Fibroblast of skin of abdomen (primary cell): ENCODE results near the gene LBHD1. TPM values are rescaled to one million over a fixed set of nuclear protein-coding genes. Genes with fewer than 3 reads are reported as not detected.
A peak's percentile ranks its signal among the peaks of the same experiment; 100 is the strongest.
"Not testable (repeated sequence)": the region's sequence is repeated elsewhere in the genome, so short reads cannot be mapped to it uniquely, and the experiment has no call there.

Experiments used
- DNase-seq: peaks from one replicate; pipeline ENCODE4 v3.0.0-alpha.2; 2013
- polyA plus RNA-seq, 2 experiments: library from polyadenylated mRNA; unstranded; fragments of 120-200 nt; gene quantifications; one replicate each; pipeline ENCODE4 v1.2.1, GENCODE V29; 2013; ENCODE audit not compliant: insufficient read length in 2 of 2

The LBHD1 gene
- 3.9 TPM for polyA plus RNA-seq (2013, experiment 1 of 2; ENCODE audit: insufficient read length)
- 5.1 TPM for polyA plus RNA-seq (2013, experiment 2 of 2; ENCODE audit: insufficient read length)

- peak; percentile 87 for DNase-seq
Observed at GRCh38 chr11:62671608-62672389, at the start of gene LBHD1, which contains the start of gene UQCC3. Gene LBHD1, minus strand, starts transcription at chr11:62672267. Its CDS starts 2,236 bp downstream, at chr11:62670031. Gene UQCC3, plus strand, starts transcription at chr11:62671673. Its CDS starts 73 bp downstream, at chr11:62671746.

DNA sequence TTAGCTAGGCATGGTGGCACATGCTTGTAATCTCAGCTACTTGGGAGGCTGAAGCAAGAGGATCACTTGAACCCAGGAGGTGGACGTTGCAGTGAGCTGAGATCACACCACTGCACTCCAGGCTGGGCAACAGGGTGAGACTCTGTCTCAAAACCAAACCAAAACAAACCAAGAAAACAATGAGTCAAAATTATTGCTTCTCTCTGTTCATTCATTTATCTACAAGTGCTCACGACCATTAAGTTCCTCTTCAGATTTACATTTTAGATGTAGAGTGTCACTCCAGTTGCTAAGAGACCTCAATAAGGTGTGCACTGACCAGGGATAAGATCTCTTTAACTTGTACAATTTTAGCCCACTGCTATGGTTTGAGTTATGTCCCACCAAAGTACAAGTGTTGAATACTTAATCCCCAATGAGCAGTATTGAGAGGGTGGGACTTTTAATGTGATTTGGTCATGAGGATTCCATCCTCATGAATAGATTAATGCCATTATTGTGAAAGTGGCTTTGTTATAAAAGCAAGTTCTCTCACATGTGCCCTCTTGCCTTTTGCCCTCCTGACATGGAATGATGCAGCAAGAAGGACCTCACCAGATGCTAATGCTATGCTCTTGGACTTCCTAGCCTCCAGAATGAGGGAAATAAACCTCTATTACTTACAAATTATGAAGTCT, 47.4 kb upstream of the LBHD1 start:
- DNase-seq: no peak

DNA sequence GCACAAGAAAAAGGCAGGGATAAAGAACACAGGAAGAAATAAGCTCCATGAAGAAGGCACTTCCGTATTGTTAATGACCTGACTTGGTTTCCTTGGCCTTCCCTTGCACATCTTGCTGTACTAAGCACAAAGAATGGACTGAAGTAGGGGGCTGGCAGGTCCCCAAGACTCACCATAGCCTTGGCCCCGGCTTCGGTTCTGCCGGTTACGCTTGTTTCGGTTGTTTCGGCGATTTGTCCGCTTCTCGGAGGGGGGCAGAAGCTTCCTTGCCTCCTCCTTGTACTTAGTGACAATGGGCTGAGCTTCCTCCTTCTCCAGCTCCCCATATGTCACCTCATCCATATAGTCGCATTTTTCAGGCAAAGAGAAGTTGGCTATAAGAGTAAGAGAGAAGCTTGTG, 44.7 kb upstream of the LBHD1 start:
- DNase-seq: no peak

- no peak for DNase-seq
Observed at GRCh38 chr11:62716206-62716605, 44.1 kb upstream of the LBHD1 start.

DNA sequence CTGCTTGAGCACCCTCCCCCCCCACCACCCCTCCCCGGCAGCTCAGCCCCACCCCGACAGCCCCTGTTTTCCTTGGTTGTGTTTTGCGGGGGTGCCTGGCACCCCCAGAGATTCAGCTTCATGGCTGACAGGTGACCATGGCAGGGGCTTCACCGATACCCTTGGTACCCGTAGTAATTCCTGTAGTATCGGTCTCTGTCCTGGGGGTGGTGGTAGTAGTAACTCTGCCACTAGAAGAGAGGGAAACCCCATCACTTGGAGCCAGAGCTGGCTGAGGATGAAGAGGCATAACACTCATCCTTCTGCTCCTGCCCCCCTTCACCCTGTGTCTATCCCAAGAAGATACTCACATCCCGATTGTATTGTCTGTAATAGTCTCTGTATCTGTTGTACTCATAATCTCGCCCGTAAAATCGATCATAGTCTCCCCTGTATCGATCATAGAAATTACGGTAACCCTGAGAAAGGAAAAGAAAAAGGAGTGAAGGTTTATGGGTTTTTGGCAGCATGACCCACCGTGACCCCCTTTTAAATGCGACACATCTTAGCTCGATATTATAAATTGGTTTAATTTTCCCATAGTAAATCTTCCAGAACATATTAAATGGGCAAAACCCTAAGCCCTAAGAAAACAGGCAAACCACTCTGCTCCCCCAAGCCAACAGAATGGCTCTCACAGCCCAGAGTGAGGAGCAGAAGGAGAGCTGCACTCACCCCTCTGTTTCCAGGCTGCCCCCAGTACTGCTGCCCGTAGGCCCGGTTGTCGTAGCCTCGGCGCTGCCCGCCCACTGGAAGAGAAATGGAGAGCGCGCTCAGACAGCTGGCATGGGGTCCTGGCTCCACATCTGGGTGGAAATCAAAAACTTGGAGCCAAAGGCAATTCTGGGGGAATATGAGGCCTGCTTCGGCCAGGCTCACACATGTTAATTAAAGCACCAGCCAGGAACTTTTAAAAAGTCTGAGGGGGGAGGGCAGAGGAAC, 43.4 kb upstream of the LBHD1 start:
- DNase-seq: no peak

- DNase-seq: no peak
Observed at GRCh38 chr11:62713343-62713742, 41.3 kb upstream of the LBHD1 start.

DNA sequence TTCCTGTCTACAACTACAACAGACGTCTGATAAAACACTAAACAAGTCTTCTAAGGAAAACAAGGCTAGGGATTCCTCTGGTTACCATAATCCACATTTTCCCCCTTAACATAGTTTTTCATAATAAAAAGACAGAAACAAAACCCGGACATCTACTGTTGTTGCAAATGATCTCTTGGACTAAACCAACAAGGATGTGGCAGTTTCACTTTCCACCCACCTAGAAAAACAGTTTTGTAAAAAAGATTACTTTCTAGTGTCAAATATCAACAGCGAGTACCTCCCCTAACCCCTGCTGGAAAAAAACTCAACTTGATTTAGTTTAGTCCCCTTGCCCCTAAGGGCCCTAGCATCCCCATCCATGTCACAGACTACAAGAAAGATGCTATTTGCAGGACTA, 40.8 kb upstream of the LBHD1 start:
- no peak for DNase-seq

GRCh38 chr11:62712276-62712812, 40.3 kb upstream of the LBHD1 start:
- no peak for DNase-seq

DNA sequence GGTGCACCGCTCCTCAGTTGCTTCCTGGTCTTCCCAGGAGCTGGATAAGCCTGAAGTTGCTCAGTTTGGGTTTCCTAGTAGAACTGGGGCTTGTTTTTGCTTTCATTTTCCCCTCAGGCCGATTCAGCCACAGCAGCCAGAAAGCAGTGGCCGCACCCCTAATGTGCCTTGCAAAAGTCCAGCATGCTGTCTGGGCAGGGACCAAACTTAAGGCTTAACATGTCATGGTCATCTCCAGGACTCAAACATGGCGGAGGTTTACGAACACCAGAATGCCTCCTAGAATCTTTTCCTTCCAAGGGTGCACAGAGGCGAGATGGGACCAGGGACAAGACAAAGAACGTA, 37.9 kb upstream of the LBHD1 start:
- no peak for DNase-seq

DNA sequence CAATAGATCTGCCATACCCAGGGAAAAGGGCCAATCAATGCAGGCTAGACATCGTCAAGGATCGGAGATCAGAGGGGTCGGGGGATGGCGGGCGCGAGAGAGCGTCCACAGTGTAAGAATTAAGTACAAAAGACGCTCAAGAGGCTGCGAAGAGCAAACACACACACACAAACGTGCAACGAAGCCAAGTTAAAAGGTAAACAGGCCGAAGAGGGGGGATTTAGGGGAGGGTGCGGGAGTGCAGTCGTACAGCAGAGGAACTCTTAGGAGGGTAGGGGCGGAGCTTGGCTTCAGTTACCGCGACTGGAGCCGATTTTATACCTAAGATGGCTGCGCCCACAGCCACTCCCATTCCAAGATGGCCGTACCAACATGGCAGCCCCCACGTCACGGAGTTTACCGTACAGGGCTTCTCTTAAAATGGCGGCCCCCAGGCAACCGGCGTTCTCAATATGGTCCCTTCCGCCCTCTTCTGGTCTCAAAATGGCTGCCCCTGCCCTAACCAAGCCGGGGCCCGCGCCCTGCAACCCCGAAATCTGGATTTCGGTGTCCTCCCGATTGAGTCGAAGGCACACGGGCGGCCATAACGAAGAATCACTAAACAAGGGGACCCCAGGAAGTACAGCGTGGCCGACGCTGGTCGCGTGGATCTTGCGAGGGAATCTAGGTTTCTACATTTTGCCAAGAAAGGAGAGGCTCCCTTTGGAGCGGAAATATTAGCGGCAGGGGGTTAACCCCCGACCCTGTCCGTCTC, 37.4 kb upstream of the LBHD1 start:
- peak; percentile 98 for DNase-seq

GRCh38 chr11:62708793-62709192, 36.7 kb upstream of the LBHD1 start:
- no peak for DNase-seq

DNA sequence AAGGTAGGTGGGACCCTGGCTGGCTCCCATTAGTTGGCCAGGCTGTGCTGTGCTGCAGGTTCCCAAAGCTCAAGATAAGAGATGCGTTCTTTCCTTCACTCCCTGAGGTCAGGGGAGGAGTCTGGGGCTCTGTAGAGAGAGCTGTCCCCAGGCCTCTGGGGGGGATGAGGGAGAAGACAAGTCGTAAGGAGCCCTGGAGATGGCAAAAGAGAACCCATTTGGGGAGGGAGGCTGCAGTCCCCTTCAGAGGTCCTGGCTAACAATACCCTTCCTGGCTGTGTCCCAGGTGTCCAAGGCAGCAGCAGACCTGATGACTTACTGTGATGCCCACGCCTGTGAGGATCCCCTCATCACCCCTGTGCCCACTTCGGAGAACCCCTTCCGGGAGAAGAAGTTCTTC, 36.3 kb upstream of the LBHD1 start:
- DNase-seq: no peak

DNA sequence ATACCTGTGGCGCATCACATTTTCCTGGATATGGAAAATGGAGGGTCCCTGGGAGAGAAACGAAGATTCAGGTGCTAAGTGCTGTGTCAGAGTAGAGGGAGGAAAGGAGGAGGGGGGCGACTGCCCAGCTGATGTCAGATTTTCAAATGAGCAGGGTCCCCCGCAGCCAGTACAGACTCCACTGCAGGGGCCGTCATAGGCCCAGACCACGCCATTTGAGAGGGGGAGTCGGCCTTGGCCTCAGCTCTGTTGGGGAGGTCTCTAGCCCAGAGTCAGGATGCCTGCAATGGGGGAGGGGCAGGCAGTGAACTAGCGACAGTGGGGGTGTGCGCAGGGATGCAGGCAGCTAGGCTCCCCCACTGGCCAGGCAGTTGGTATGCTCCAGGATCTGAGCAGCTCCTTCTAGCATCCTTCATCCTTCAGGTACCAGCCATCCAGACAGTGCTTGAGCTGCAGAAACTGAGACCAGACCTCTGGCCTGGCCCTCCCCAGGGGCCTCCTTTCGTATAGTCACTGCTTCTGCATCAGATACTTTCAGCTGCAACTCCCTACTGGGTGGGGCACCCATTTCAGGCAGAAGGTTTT, 35.3 kb upstream of the LBHD1 start, which contains the start of the genes BSCL2 and GNG3:
Gene BSCL2 (minus strand): TSS at position 148 of the 585 bp plus-strand sequence. CDS start 229 bp downstream, outside the sequence.
Gene GNG3 (plus strand): TSS at position 400 of the 585 bp plus-strand sequence. CDS start 620 bp downstream, outside the sequence.
- DNase-seq: no peak

DNA sequence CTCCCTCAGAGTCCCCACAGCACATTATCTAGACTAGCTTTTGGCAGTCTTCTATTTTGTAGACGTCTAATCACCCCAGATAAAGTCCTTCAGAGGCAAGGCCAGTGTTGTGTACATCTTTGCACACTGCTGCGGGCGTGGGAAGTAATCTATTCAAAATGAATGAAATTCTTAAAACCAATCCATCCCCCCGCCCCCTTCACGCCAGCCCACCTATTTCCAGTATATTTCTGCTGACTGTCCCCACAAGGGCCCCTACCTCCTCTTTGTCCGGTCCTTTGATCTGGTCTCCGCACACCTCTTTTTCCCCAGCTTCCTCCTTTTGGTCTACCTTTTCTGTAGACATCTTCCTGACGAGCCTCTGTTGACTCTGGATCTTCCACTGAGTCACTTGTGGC, 34.8 kb upstream of the LBHD1 start:
- DNase-seq: no peak

DNA sequence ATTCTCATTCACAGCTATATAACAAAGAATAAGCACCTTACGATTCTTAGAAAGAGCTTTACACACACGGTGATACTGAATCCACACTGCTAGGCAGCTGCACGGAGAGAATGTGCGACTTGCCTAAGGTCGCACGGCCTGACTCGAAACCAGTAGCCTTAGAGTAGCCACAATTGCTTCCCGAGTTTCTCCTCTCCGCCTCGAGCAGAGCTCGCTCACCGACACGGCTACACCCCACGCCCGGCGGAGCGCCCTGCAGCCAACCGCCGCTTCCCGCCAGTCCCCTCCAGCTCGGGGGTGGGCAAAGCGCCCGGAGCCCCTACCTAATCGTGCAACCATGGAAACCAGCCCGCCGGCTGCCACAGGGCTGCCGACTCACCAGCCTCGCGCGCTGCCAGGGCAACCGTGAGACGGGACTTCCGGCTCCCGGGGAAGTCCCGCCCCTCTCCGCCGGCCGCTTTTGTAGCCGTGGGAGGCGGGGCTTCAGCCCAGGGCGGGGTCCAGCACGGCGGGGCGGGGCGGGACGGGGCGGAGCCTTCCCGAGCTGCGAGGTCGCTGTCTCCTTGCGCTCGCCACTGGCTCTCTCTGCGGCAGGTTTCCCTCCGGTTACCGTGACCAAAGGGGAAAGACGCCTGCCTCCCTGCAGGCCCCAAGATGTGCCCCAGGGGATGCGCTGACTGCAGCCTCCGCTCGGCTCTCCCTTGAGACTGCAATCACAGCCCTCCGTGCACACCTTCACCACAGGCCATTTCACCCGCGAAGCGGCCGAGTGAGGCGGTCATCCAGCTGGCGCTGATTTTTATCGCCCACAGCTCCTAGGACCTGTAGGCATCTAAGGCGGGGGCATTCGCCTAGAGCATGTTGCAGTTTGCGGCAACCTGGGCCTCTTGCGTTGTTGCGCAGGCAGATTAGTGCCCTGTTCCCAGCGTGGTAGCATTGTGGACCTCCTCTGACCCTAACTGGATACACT, 34.1 kb upstream of the LBHD1 start:
- peak; percentile 93 for DNase-seq

DNA sequence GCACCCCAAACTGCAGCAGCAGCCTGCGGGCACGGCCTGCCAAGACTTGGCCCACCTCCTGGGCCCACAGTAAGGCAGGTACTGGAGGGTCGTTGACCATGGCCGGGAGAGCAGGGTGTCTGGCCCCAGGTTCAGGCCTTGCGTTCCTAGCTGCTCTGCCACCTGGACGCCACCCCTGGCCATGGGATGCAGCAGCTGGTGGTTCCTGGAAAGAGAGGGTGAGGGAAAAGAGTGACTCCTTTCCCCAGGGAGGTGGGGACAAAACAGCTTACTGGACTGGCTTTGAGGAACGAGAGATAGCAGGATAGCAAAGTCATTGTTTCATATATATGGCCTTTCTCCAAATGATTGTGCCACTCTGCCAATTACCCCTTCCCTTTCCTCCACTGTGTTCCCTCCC, 33.3 kb upstream of the LBHD1 start:
- no peak for DNase-seq

- DNase-seq: not testable (repeated sequence)
Observed at GRCh38 chr11:62703921-62704320, 31.9 kb upstream of the LBHD1 start.

DNA sequence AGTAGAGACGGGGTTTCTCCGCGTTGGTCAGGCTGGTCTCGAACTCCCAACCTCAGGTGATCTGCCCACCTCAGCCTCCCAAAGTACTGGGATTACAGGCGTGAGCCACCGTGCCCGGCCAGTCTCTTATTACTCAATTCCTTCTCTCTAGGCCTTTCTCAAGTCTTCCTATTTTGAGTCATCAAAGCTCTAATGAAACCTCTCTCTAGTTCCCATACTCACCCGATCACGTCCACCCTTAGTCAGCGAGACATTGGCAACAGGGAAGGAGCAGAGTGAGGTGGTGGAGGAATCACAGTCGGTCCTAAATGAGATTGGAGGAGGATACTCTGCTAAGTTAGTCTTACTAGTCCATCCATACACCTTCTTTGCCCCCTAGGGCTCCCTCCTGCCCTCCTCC, 30.2 kb upstream of the LBHD1 start:
- no peak for DNase-seq

DNA sequence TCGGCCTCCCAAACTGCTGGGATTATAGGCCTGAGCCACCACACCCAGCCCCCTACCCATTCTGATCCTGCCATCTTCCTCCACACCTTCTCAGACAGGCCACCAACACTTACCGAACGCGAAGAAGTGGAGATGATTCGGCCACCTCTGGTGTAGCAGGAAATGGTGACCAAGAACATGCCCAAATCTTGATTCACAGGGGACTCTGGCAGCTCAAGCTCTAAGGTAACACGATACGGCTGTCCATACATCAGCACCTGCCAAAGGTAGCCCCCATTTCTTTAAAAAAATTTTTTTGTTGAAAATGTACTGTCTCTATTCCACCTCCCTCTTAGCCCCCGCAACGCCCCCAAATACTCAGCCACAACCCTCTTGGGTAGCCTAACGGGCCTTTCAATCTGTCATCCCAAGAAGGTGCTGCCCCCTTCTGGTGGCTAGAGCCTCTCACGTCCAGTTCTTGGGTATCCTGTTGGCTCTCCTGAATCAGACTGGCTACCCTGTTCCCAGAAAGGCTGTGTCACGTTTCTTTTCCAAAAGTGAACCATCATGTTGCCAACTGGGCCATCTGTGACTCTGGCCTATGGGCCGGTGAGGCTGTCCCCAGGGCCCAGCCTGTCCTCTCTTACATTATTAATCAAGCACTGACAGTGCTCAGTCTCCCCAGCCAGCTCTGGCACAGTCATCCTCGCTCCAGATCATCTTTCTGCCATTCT, 22.5 kb upstream of the LBHD1 start:
- peak; percentile 71 for DNase-seq
